ENCODE results near the gene PLXNB1.

Gene PLXNB1

GRCh38 chr3:48439820-48440589 is 10.1 kb upstream of the PLXNB1 start, which contains the start of the genes CCDC51 and TMA7:
Gene CCDC51, minus strand, starts transcription at chr3:48440119. Its CDS starts 4,991 bp downstream, at chr3:48435128.
Gene TMA7, plus strand, starts transcription at chr3:48440257. Its CDS starts 40 bp downstream, at chr3:48440297.
- Histone ChIP-seq H3K27ac (ENCODE audit: low read length) (peak within 1 kb of the TSS; percentile 87), H3K4me1 (ENCODE audit: insufficient read depth, low read length) (peaks cover 46% of the 10 kb centered on the region), H3K9me3 (ENCODE audit: insufficient read depth, low read length, severe bottlenecking) (no peaks in the 10 kb centered on the region), H3K4me2 (ENCODE audit: insufficient read depth, low read length) (peak within 1 kb of the TSS; percentile 89), H3K27me3 (ENCODE audit: insufficient read depth, low read length, poor library complexity) (no peaks in the 10 kb centered on the region), H3K4me3 (ENCODE audit: low read depth in 1 of 2, low read length in 2 of 2) (peak within 1 kb of the TSS; percentile 47 to 87), H3K9ac (ENCODE audit: low read depth, low read length) (peak within 1 kb of the TSS; percentile 78), H4K20me1 (ENCODE audit: insufficient read depth, low read length) (peaks cover 15% of the 10 kb centered on the region), H3K36me3 (ENCODE audit: insufficient read depth, low read length) (peaks cover 23% of the 10 kb centered on the region), H3K79me2 (ENCODE audit: insufficient read depth, low read length) (peaks cover 40% of the 10 kb centered on the region), H2AFZ (ENCODE audit: low read depth, low read length) (peak within 1 kb of the TSS; percentile 93)
- ATAC-seq (ENCODE audit: insufficient read depth, low read depth) (peak; percentile 96), DNase-seq (peak; percentile 98)
- TF ChIP-seq CTCF (IDR thresholded peaks at IDR 0.05; ENCODE audit: borderline replicate concordance, extremely low read depth, low read length, poor library complexity, severe bottlenecking): peak; percentile 10
- TF ChIP-seq EZH2 (IDR thresholded peaks at IDR 0.05; ENCODE audit: borderline replicate concordance, low read depth, low read length, severe bottlenecking): no peak

- H3K9ac ChIP-seq (ENCODE audit: low read depth, low read length): no peak overlapping the region
- H3K4me2 ChIP-seq (ENCODE audit: insufficient read depth, low read length): no peak overlapping the region
- no peak for DNase-seq
- no peak for TF ChIP-seq CTCF (IDR thresholded peaks at IDR 0.05; ENCODE audit: borderline replicate concordance, extremely low read depth, low read length, poor library complexity, severe bottlenecking)
- TF ChIP-seq EZH2 (IDR thresholded peaks at IDR 0.05; ENCODE audit: borderline replicate concordance, low read depth, low read length, severe bottlenecking): no peak
- H3K27ac ChIP-seq (ENCODE audit: low read length): no peak overlapping the region
- no peak overlapping the region for H3K4me3 ChIP-seq (ENCODE audit: low read depth in 1 of 2, low read length in 2 of 2)
- H4K20me1 ChIP-seq (ENCODE audit: insufficient read depth, low read length): peaks cover 15% of the 10 kb centered on the region
- no peaks in the 10 kb centered on the region for H3K9me3 ChIP-seq (ENCODE audit: insufficient read depth, low read length, severe bottlenecking)
- no peak overlapping the region for H2AFZ ChIP-seq (ENCODE audit: low read depth, low read length)
- H3K36me3 ChIP-seq (ENCODE audit: insufficient read depth, low read length): peaks cover 31% of the 10 kb centered on the region
- no peak for ATAC-seq (ENCODE audit: insufficient read depth, low read depth)
- H3K27me3 ChIP-seq (ENCODE audit: insufficient read depth, low read length, poor library complexity): no peaks in the 10 kb centered on the region
- peaks cover 42% of the 10 kb centered on the region for H3K4me1 ChIP-seq (ENCODE audit: insufficient read depth, low read length)
- peaks cover 40% of the 10 kb centered on the region for H3K79me2 ChIP-seq (ENCODE audit: insufficient read depth, low read length)
Measured at GRCh38 chr3:48437812-48438211, 7.9 kb upstream of the PLXNB1 start.

- Histone ChIP-seq H3K4me1 (ENCODE audit: insufficient read depth, low read length) (peaks cover 39% of the 10 kb centered on the region), H3K36me3 (ENCODE audit: insufficient read depth, low read length) (peaks cover 32% of the 10 kb centered on the region), H2AFZ (ENCODE audit: low read depth, low read length) (no peak overlapping the region), H3K9me3 (ENCODE audit: insufficient read depth, low read length, severe bottlenecking) (no peaks in the 10 kb centered on the region), H3K4me3 (ENCODE audit: low read depth in 1 of 2, low read length in 2 of 2) (no peak overlapping the region), H3K79me2 (ENCODE audit: insufficient read depth, low read length) (peaks cover 32% of the 10 kb centered on the region), H3K9ac (ENCODE audit: low read depth, low read length) (no peak overlapping the region), H3K27ac (ENCODE audit: low read length) (no peak overlapping the region), H3K4me2 (ENCODE audit: insufficient read depth, low read length) (0 out of 2 replicates have a peak overlapping the region, but pooled peaks have one; percentile 5), H3K27me3 (ENCODE audit: insufficient read depth, low read length, poor library complexity) (no peaks in the 10 kb centered on the region), H4K20me1 (ENCODE audit: insufficient read depth, low read length) (peaks cover 11% of the 10 kb centered on the region)
- TF ChIP-seq EZH2 (IDR thresholded peaks at IDR 0.05; ENCODE audit: borderline replicate concordance, low read depth, low read length, severe bottlenecking) (no peak), CTCF (IDR thresholded peaks at IDR 0.05; ENCODE audit: borderline replicate concordance, extremely low read depth, low read length, poor library complexity, severe bottlenecking) (no peak)
- DNase-seq (no peak), ATAC-seq (ENCODE audit: insufficient read depth, low read depth) (no peak)
Measured at GRCh38 chr3:48436855-48437254, 7.0 kb upstream of the PLXNB1 start.
